ENCODE data around the gene PLAC8L1.

DNA sequence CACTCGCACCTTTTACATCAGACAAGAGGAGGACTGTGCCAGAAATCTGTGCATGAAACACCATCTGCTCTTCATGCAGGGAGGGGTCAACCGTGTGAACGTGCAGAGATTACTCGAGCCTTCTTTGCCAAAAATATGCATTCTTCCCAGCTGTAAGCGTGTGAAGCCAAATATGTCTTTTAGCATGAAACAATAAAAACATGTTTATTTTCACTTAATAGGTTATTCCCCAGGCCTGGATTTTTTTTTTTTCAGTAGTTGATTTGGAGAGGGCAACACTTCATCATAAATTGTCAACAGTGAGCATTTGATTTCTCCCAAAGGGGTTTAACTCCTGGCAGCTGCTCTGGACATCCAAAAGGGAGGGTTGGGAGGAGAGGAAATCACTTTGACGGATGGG, 23.8 kb downstream of the PLAC8L1 start:
- TF ChIP-seq, protein P1, sequence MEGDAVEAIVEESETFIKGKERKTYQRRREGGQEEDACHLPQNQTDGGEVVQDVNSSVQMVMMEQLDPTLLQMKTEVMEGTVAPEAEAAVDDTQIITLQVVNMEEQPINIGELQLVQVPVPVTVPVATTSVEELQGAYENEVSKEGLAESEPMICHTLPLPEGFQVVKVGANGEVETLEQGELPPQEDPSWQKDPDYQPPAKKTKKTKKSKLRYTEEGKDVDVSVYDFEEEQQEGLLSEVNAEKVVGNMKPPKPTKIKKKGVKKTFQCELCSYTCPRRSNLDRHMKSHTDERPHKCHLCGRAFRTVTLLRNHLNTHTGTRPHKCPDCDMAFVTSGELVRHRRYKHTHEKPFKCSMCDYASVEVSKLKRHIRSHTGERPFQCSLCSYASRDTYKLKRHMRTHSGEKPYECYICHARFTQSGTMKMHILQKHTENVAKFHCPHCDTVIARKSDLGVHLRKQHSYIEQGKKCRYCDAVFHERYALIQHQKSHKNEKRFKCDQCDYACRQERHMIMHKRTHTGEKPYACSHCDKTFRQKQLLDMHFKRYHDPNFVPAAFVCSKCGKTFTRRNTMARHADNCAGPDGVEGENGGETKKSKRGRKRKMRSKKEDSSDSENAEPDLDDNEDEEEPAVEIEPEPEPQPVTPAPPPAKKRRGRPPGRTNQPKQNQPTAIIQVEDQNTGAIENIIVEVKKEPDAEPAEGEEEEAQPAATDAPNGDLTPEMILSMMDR (IDR thresholded peaks at IDR 0.05): no peak
- TF ChIP-seq POLR2A (IDR thresholded peaks at IDR 0.05): no peak
